ENCODE measurements around the gene EIF2AK2.

Gene EIF2AK2

GRCh38 chr2:37203708-37204107, 46.9 kb upstream of the EIF2AK2 start:
- peaks cover 37% of the 10 kb centered on the region for H4K20me1 ChIP-seq (ENCODE audit: insufficient read depth, low read length, poor library complexity, severe bottlenecking)
- H3K79me2 ChIP-seq (ENCODE audit: insufficient read depth, low read length), result peaks cover 75% of the 10 kb centered on the region
- TF ChIP-seq, protein P1, sequence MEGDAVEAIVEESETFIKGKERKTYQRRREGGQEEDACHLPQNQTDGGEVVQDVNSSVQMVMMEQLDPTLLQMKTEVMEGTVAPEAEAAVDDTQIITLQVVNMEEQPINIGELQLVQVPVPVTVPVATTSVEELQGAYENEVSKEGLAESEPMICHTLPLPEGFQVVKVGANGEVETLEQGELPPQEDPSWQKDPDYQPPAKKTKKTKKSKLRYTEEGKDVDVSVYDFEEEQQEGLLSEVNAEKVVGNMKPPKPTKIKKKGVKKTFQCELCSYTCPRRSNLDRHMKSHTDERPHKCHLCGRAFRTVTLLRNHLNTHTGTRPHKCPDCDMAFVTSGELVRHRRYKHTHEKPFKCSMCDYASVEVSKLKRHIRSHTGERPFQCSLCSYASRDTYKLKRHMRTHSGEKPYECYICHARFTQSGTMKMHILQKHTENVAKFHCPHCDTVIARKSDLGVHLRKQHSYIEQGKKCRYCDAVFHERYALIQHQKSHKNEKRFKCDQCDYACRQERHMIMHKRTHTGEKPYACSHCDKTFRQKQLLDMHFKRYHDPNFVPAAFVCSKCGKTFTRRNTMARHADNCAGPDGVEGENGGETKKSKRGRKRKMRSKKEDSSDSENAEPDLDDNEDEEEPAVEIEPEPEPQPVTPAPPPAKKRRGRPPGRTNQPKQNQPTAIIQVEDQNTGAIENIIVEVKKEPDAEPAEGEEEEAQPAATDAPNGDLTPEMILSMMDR (conservative IDR thresholded peaks at IDR 0.05; ENCODE audit: low read length), result no peak
- no peak for TF ChIP-seq EZH2phosphoT487 (IDR thresholded peaks at IDR 0.05; ENCODE audit: borderline replicate concordance)
- no peak overlapping the region for H2AFZ ChIP-seq (ENCODE audit: low read length)
- H3K9ac ChIP-seq (ENCODE audit: low read depth, low read length, poor library complexity, severe bottlenecking), result no peak overlapping the region
- H3K36me3 ChIP-seq (ENCODE audit: insufficient read depth, low read length), result peaks cover 93% of the 10 kb centered on the region
- H3K9me2 ChIP-seq (replicated peaks; ENCODE audit: low read depth, low read length), result no peaks in the 10 kb centered on the region
- H3K4me1 ChIP-seq (ENCODE audit: insufficient read depth, low read length, poor library complexity, severe bottlenecking), result peaks cover 20% of the 10 kb centered on the region
- H3K4me3 ChIP-seq (ENCODE audit: low read length, poor library complexity, severe bottlenecking), result no peak overlapping the region
- no peaks in the 10 kb centered on the region for H3K27me3 ChIP-seq (ENCODE audit: insufficient read depth, low read length, poor library complexity, severe bottlenecking)
- no peak overlapping the region for H3K4me2 ChIP-seq (ENCODE audit: low read depth, low read length, poor library complexity, severe bottlenecking)
- H3F3A ChIP-seq (ENCODE audit: low read depth), result peaks cover 13% of the 10 kb centered on the region; the same call in 1 of the 2 replicates
- H3K9me3 ChIP-seq (ENCODE audit: insufficient read depth, low read depth, low read length), result peaks cover 14% of the 10 kb centered on the region

DNA sequence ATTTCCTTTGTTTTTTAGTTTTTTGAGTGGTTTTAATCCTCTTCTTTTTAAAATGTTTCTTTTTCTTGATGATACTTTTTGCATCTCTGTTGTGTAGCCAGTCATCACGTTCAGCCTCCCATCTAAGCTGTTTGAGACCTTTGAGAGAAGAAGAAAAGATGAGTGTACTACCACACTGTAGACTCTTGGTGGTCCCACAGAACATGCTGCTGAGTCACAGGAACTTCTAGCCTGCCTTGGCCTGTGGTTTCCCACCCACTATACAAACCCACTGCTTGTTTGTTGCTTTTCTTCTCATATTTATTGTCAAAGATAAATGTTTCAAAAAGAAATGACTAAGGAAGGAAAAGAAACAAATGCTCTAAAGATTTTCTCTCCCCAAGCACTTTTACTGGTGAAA, 45.0 kb upstream of the EIF2AK2 start:
- H3K9me2 ChIP-seq (replicated peaks; ENCODE audit: low read depth, low read length), result no peaks in the 10 kb centered on the region
- peaks cover 56% of the 10 kb centered on the region for H4K20me1 ChIP-seq (ENCODE audit: insufficient read depth, low read length, poor library complexity, severe bottlenecking)
- H3K36me3 ChIP-seq (ENCODE audit: insufficient read depth, low read length), result peaks cover 74% of the 10 kb centered on the region
- peaks cover 13% of the 10 kb centered on the region; the same call in 1 of the 2 replicates for H3F3A ChIP-seq (ENCODE audit: low read depth)
- no peak overlapping the region for H3K9ac ChIP-seq (ENCODE audit: low read depth, low read length, poor library complexity, severe bottlenecking)
- no peak for TF ChIP-seq EZH2phosphoT487 (IDR thresholded peaks at IDR 0.05; ENCODE audit: borderline replicate concordance)
- TF ChIP-seq, protein P1 (conservative IDR thresholded peaks at IDR 0.05; ENCODE audit: low read length), result peak; percentile 45
- no peak overlapping the region for H3K4me3 ChIP-seq (ENCODE audit: low read length, poor library complexity, severe bottlenecking)
- peak overlapping the region; percentile 35 for H3K4me2 ChIP-seq (ENCODE audit: low read depth, low read length, poor library complexity, severe bottlenecking)
- peaks cover 26% of the 10 kb centered on the region for H3K4me1 ChIP-seq (ENCODE audit: insufficient read depth, low read length, poor library complexity, severe bottlenecking)
- H3K27me3 ChIP-seq (ENCODE audit: insufficient read depth, low read length, poor library complexity, severe bottlenecking), result no peaks in the 10 kb centered on the region
- H3K79me2 ChIP-seq (ENCODE audit: insufficient read depth, low read length), result peaks cover 76% of the 10 kb centered on the region
- no peak overlapping the region for H2AFZ ChIP-seq (ENCODE audit: low read length)
- peaks cover 8% of the 10 kb centered on the region for H3K9me3 ChIP-seq (ENCODE audit: insufficient read depth, low read depth, low read length)

DNA sequence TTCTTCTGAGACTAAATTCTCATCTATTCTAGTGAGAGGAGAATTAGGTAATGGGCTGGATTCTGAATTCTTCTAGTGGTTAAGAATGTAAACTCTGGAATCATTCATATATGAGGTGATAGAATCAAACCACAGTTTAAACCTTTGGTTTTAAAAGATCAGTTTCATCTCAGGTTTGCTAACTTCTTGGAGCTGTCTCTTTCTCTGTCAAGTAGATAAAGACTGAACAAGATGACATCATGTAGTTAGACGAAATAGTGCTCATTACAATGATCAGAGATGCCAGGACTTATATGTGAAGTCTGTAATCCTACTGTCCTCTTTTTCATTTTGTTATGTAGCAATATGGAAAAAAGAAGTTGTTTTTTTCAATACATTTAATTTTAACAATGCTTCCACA, 44.4 kb upstream of the EIF2AK2 start:
- Histone ChIP-seq H3K4me3 (ENCODE audit: low read length, poor library complexity, severe bottlenecking) (no peak overlapping the region), H3K9me2 (replicated peaks; ENCODE audit: low read depth, low read length) (no peaks in the 10 kb centered on the region), H2AFZ (ENCODE audit: low read length) (no peak overlapping the region), H3K4me2 (ENCODE audit: low read depth, low read length, poor library complexity, severe bottlenecking) (peak overlapping the region; percentile 35), H3K36me3 (ENCODE audit: insufficient read depth, low read length) (peaks cover 68% of the 10 kb centered on the region), H3K4me1 (ENCODE audit: insufficient read depth, low read length, poor library complexity, severe bottlenecking) (peaks cover 26% of the 10 kb centered on the region), H3K79me2 (ENCODE audit: insufficient read depth, low read length) (peaks cover 76% of the 10 kb centered on the region), H3K27me3 (ENCODE audit: insufficient read depth, low read length, poor library complexity, severe bottlenecking) (no peaks in the 10 kb centered on the region), H3F3A (ENCODE audit: low read depth) (peaks cover 13% of the 10 kb centered on the region; the same call in 1 of the 2 replicates), H3K9ac (ENCODE audit: low read depth, low read length, poor library complexity, severe bottlenecking) (no peak overlapping the region), H3K9me3 (ENCODE audit: insufficient read depth, low read depth, low read length) (peaks cover 8% of the 10 kb centered on the region), H4K20me1 (ENCODE audit: insufficient read depth, low read length, poor library complexity, severe bottlenecking) (peaks cover 57% of the 10 kb centered on the region)
- TF ChIP-seq, protein P1 (conservative IDR thresholded peaks at IDR 0.05; ENCODE audit: low read length), result no peak
- TF ChIP-seq EZH2phosphoT487 (IDR thresholded peaks at IDR 0.05; ENCODE audit: borderline replicate concordance), result no peak
